AG10803 (cell line): Measurements from ENCODE around the gene DAP.

Experiments
- DNase-seq: peaks from one replicate; pipeline ENCODE4 v3.0.0; 2010; ENCODE audit warnings: low read depth
- H3K4me3 ChIP-seq: 2 replicates; pipeline ENCODE4 v1.5.1; 2011; ENCODE audit warnings: mild to moderate bottlenecking, low read length, control low read depth
- TF ChIP-seq, protein P1 (sequence below): conservative IDR thresholded peaks from 2 replicates; pipeline ENCODE4 v1.5.1; 2011; ENCODE audit warnings: mild to moderate bottlenecking, low read length, control low read depth, inconsistent platforms

Gene DAP

DNA sequence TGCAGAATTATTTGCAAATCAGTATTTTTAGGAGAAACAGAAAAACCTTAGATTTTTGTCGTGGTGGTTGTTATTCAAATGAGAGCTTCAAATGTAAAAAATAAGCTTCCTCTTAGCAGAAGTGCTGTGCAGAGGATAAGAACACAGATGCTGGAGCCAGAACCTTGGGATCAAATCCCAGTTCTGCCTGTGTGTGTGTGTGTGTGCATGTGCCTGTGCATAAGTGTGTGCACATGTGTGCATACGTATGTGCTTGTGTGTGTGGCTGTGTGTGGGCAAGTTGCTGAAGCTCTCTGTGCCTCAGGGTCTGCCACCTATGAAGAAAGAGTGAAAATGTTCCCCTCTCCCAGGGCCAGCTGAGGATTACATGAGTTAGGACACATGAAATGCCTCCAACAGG lies 8.6 kb downstream of the DAP start:
- no peak for DNase-seq
- H3K4me3 ChIP-seq = no peak overlapping the region
- TF ChIP-seq, protein P1, sequence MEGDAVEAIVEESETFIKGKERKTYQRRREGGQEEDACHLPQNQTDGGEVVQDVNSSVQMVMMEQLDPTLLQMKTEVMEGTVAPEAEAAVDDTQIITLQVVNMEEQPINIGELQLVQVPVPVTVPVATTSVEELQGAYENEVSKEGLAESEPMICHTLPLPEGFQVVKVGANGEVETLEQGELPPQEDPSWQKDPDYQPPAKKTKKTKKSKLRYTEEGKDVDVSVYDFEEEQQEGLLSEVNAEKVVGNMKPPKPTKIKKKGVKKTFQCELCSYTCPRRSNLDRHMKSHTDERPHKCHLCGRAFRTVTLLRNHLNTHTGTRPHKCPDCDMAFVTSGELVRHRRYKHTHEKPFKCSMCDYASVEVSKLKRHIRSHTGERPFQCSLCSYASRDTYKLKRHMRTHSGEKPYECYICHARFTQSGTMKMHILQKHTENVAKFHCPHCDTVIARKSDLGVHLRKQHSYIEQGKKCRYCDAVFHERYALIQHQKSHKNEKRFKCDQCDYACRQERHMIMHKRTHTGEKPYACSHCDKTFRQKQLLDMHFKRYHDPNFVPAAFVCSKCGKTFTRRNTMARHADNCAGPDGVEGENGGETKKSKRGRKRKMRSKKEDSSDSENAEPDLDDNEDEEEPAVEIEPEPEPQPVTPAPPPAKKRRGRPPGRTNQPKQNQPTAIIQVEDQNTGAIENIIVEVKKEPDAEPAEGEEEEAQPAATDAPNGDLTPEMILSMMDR = no peak

GRCh38 chr5:10750909-10751308 lies 10.1 kb downstream of the DAP start:
- TF ChIP-seq, protein P1 = no peak
- DNase-seq = no peak
- H3K4me3 ChIP-seq = no peak overlapping the region

- DNase-seq = no peak
- no peak overlapping the region for H3K4me3 ChIP-seq
- TF ChIP-seq, protein P1 = no peak
Observed at GRCh38 chr5:10747678-10748622, 13.1 kb downstream of the DAP start.

DNA sequence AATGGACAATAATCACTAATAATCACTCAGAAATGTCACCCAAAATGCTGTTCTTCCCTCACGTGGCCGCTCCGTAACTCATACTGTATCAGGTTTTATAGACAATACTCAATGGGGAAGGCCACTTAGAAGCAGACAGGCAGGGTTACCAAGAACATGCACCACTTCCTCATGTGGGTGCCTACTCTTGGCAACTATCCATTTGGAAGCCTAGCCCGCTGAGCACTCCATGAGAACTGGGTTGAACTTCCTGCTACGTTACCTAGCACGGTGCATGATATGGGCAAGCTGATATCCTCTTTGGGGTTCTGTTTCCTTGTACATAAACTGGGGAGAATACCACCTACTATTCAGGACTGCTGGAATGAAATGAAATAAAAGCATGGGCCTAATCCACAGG lies 14.3 kb downstream of the DAP start:
- no peak overlapping the region for H3K4me3 ChIP-seq
- DNase-seq = no peak
- TF ChIP-seq, protein P1 = no peak

DNA sequence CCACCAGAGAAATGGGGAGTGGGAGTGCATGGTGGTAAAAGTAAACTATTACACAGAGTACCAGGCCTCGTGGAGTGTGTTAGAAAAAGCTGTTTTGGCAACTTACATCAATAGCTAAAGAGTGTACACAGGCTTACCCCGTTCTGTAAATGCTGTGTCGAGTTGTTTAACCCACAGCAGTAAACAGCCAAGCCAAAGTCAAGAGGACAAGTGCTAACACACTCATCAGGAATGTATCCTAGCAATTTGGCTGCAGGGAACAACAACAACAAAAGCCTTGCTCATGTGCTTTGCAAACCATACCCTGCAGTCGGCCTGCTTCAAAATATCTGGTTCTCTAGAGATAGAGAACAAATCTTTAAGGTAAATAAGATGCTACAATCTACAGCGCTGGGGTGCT lies 15.9 kb downstream of the DAP start:
- peak; percentile 38 for DNase-seq
- TF ChIP-seq, protein P1 = no peak
- H3K4me3 ChIP-seq = no peak overlapping the region

GRCh38 chr5:10744681-10745080 lies 16.4 kb downstream of the DAP start:
- DNase-seq = no peak
- no peak overlapping the region for H3K4me3 ChIP-seq
- TF ChIP-seq, protein P1 = no peak

DNA sequence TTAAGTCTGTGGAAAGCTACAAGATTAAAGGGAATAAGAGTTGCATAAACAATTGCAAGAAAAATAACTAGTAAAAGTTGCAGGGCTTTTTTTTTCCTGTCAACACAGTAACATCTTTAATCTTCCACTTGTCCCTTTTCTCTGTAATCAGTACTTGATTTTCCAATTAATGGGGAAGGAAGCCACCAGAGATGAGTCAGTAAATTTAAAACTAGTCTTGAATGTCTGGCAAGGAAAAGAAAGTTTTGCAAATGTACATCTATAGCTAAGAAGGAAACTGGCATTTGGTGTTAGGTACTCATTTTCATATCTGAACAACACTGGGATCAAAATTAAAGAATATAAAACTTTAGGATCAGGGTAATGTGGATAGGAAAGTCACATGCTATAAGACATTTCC lies 17.1 kb downstream of the DAP start:
- DNase-seq = no peak
- no peak overlapping the region for H3K4me3 ChIP-seq
- TF ChIP-seq, protein P1 = no peak
